ENCODE results near the gene VPS8.

- TF ChIP-seq HIC1 (tag by site-specific recombination; IDR thresholded peaks at IDR 0.05) = no peak
- no peak for TF ChIP-seq REST (tag by site-specific recombination; IDR thresholded peaks at IDR 0.05)
- TF ChIP-seq CTCF (tag by site-specific recombination; IDR thresholded peaks at IDR 0.05) = no peak
Measured at GRCh38 chr3:184812662-184813042, 686 bp downstream of the VPS8 start.

Data from HEK293 (cell line).